Caco-2 (cell line): ENCODE data around the gene SH2B3. TPM values are rescaled to one million over a fixed set of nuclear protein-coding genes. Genes with fewer than 3 reads are reported as not detected.

ENCODE experiments used
- BruUV-seq: library from RNA; stranded (reverse); fragments of 400-500 nt; replicated peaks from 2 replicates; lab custom pipeline; 2021; lab: Mats Ljungman, UMichigan
- CTCF ChIA-PET: fragments of 300-600 bp; sonication (Branson Sonifier 250); formaldehyde crosslinking; loops from one replicate; lab custom pipeline; 2022; ENCODE audit warnings: antibody characterized with exemption; lab: Charles Lee
- POLR2A ChIA-PET: fragments of 300-600 bp; sonication (Branson Sonifier 250); formaldehyde crosslinking; loops from one replicate; lab custom pipeline; 2022; ENCODE audit warnings: antibody characterized with exemption; lab: Charles Lee
- DNase-seq, 2 experiments: peaks; one replicate each; pipeline versions ENCODE4 v3.0.0 to v3.0.0-alpha.2; 2020 to 2022
- H3K27me3 ChIP-seq: replicated peaks from 2 replicates; pipeline ENCODE4 v1.6.0; 2011; ENCODE audit warnings: low read length; ENCODE audit not compliant: control insufficient read depth, insufficient read depth
- H3K36me3 ChIP-seq: 2 replicates; pipeline ENCODE4 v1.5.1; 2011; ENCODE audit warnings: low read length; ENCODE audit not compliant: control insufficient read depth, insufficient read depth
- H3K4me1 ChIP-seq: fragments of 250-450 bp; sonication (Bioruptor Pico); 2 replicates; pipeline ENCODE4 v1.5.1; 2020; ENCODE audit warnings: mild to moderate bottlenecking
- H3K4me3 ChIP-seq: 2 replicates; pipeline ENCODE4 v1.5.1; 2011; ENCODE audit warnings: low read depth, mild to moderate bottlenecking, control low read depth, low read length
- H3K9me3 ChIP-seq: fragments of 250-450 bp; sonication (Bioruptor Pico); 2 replicates; pipeline ENCODE4 v1.5.1; 2020; ENCODE audit warnings: mild to moderate bottlenecking, moderate library complexity
- H3K27ac Mint-ChIP-seq: one replicate; pipeline ENCODE4 v1.8.0; 2022; ENCODE audit warnings: mixed read lengths; ENCODE audit not compliant: unreplicated experiment
- H3K27me3 Mint-ChIP-seq: one replicate; pipeline ENCODE4 v1.8.0; 2022; ENCODE audit warnings: mixed read lengths; ENCODE audit not compliant: insufficient read depth, unreplicated experiment
- H3K36me3 Mint-ChIP-seq: one replicate; pipeline ENCODE4 v1.8.0; 2022; ENCODE audit warnings: mild to moderate bottlenecking, mixed read lengths; ENCODE audit not compliant: insufficient read depth, unreplicated experiment
- H3K4me1 Mint-ChIP-seq: one replicate; pipeline ENCODE4 v1.8.0; 2022; ENCODE audit warnings: low read depth, mixed read lengths; ENCODE audit not compliant: unreplicated experiment
- H3K4me3 Mint-ChIP-seq: one replicate; pipeline ENCODE4 v1.8.0; 2022; ENCODE audit warnings: mild to moderate bottlenecking, moderate library complexity, mixed read lengths; ENCODE audit not compliant: unreplicated experiment
- H3K9me3 Mint-ChIP-seq: one replicate; pipeline ENCODE4 v1.8.0; 2022; ENCODE audit warnings: mixed read lengths; ENCODE audit not compliant: unreplicated experiment
- CTCF ChIP-seq, 2 experiments: fragments of 200-600 bp in 1 of 2; IDR thresholded peaks; 1 replicate in 1 of 2; 2 replicates in 1 of 2; pipeline versions ENCODE4 v1.5.1 to v1.8.0; 2011 to 2022; ENCODE audit warnings: antibody characterized with exemption in 1 of 2, control low read depth in 1 of 2, inconsistent platforms in 1 of 2, low read depth in 1 of 2, low read length in 1 of 2, mild to moderate bottlenecking in 1 of 2, moderate library complexity in 1 of 2; ENCODE audit not compliant: insufficient read depth in 1 of 2, severe bottlenecking in 1 of 2, unreplicated experiment in 1 of 2
- intact Hi-C: fragments of 100-400 bp; cut with micrococcal nuclease; formaldehyde crosslinking; loops from one replicate; pipeline ENCODE4 v1.10.0; 2022; ENCODE audit not compliant: unreplicated experiment
- total RNA-seq: library from RNA; stranded (reverse); gene quantifications from 2 replicates; pipeline ENCODE4 v1.2.3, GENCODE V29; 2022

The SH2B3 gene
- total RNA-seq, 1 experiment from 2014 or later = 16.1 TPM

- no peak for TF ChIP-seq CTCF (IDR thresholded peaks at IDR 0.05; ENCODE audit: insufficient read depth in 1 of 2, low read depth in 1 of 2, low read length in 1 of 2, severe bottlenecking in 1 of 2, unreplicated experiment in 1 of 2)
- intact Hi-C loops = no loop called here
- Mint-ChIP-seq H3K27me3 (no peaks in the 10 kb centered on the region), H3K9me3 (no peaks in the 10 kb centered on the region), H3K4me3 (peak overlapping the region; percentile 80), H3K4me1 (peaks cover 11% of the 10 kb centered on the region), H3K27ac (no peak overlapping the region), H3K36me3 (peaks cover 17% of the 10 kb centered on the region)
- Histone ChIP-seq H3K27me3 (no peaks in the 10 kb centered on the region), H3K36me3 (no peaks in the 10 kb centered on the region), H3K4me3 (peak overlapping the region; percentile 77), H3K4me1 (peaks cover 14% of the 10 kb centered on the region), H3K9me3 (no peaks in the 10 kb centered on the region)
- no TSS peak for BruUV-seq
- POLR2A ChIA-PET = no interaction called here
- no peak for DNase-seq
- CTCF ChIA-PET = no interaction called here
Measured at GRCh38 chr12:111406474-111407376, 1.0 kb downstream of the SH2B3 start.

GRCh38 chr12:111407377-111408115 is 1.8 kb downstream of the SH2B3 start:
- no TSS peak for BruUV-seq
- H3K27me3 ChIP-seq = no peaks in the 10 kb centered on the region
- peaks cover 11% of the 10 kb centered on the region for H3K4me1 Mint-ChIP-seq
- no peak for DNase-seq
- H3K36me3 ChIP-seq = no peaks in the 10 kb centered on the region
- no peaks in the 10 kb centered on the region for H3K9me3 ChIP-seq
- H3K27ac Mint-ChIP-seq = no peak overlapping the region
- H3K9me3 Mint-ChIP-seq = no peaks in the 10 kb centered on the region
- TF ChIP-seq CTCF (IDR thresholded peaks at IDR 0.05; ENCODE audit: insufficient read depth in 1 of 2, low read depth in 1 of 2, low read length in 1 of 2, severe bottlenecking in 1 of 2, unreplicated experiment in 1 of 2) = no peak
- peaks cover 22% of the 10 kb centered on the region for H3K36me3 Mint-ChIP-seq
- no peak overlapping the region for H3K4me3 ChIP-seq
- CTCF ChIA-PET = interaction anchor here (0.6 kb wide), 1 partner anchor 20 kb away, joined by 4 read pairs; no protein-coding TSS in a partner anchor
- no peaks in the 10 kb centered on the region for H3K27me3 Mint-ChIP-seq
- peaks cover 14% of the 10 kb centered on the region for H3K4me1 ChIP-seq
- H3K4me3 Mint-ChIP-seq = peak overlapping the region; percentile 80
- intact Hi-C loops = no loop called here
- POLR2A ChIA-PET = no interaction called here

GRCh38 chr12:111408116-111408440 is 2.4 kb downstream of the SH2B3 start:
- Histone ChIP-seq H3K27me3 (no peaks in the 10 kb centered on the region), H3K9me3 (no peaks in the 10 kb centered on the region), H3K4me3 (no peak overlapping the region), H3K36me3 (no peaks in the 10 kb centered on the region), H3K4me1 (peaks cover 14% of the 10 kb centered on the region)
- Mint-ChIP-seq H3K27me3 (no peaks in the 10 kb centered on the region), H3K4me3 (no peak overlapping the region), H3K9me3 (no peaks in the 10 kb centered on the region), H3K27ac (no peak overlapping the region), H3K4me1 (peaks cover 11% of the 10 kb centered on the region), H3K36me3 (peaks cover 22% of the 10 kb centered on the region)
- DNase-seq = no peak
- intact Hi-C loops = no loop called here
- ChIA-PET POLR2A (no interaction called here), CTCF (interaction anchor here (0.5 to 0.6 kb wide), 2 partner anchors 19 to 33 kb away, joined by 3 to 4 read pairs; no protein-coding TSS in a partner anchor)
- BruUV-seq = no TSS peak
- TF ChIP-seq CTCF (IDR thresholded peaks at IDR 0.05; ENCODE audit: insufficient read depth in 1 of 2, low read depth in 1 of 2, low read length in 1 of 2, severe bottlenecking in 1 of 2, unreplicated experiment in 1 of 2) = no peak
